Middle frontal gyrus (tissue), 1 donor: ENCODE measurements around the gene TRAF4.

Experiments used
- DNase-seq: peaks from one replicate; pipeline ENCODE4 v3.0.0-alpha.2; 2015; ENCODE audit warnings: low spot score; ENCODE audit errors: extremely low spot score

Gene TRAF4, protein sequence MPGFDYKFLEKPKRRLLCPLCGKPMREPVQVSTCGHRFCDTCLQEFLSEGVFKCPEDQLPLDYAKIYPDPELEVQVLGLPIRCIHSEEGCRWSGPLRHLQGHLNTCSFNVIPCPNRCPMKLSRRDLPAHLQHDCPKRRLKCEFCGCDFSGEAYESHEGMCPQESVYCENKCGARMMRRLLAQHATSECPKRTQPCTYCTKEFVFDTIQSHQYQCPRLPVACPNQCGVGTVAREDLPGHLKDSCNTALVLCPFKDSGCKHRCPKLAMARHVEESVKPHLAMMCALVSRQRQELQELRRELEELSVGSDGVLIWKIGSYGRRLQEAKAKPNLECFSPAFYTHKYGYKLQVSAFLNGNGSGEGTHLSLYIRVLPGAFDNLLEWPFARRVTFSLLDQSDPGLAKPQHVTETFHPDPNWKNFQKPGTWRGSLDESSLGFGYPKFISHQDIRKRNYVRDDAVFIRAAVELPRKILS

DNA sequence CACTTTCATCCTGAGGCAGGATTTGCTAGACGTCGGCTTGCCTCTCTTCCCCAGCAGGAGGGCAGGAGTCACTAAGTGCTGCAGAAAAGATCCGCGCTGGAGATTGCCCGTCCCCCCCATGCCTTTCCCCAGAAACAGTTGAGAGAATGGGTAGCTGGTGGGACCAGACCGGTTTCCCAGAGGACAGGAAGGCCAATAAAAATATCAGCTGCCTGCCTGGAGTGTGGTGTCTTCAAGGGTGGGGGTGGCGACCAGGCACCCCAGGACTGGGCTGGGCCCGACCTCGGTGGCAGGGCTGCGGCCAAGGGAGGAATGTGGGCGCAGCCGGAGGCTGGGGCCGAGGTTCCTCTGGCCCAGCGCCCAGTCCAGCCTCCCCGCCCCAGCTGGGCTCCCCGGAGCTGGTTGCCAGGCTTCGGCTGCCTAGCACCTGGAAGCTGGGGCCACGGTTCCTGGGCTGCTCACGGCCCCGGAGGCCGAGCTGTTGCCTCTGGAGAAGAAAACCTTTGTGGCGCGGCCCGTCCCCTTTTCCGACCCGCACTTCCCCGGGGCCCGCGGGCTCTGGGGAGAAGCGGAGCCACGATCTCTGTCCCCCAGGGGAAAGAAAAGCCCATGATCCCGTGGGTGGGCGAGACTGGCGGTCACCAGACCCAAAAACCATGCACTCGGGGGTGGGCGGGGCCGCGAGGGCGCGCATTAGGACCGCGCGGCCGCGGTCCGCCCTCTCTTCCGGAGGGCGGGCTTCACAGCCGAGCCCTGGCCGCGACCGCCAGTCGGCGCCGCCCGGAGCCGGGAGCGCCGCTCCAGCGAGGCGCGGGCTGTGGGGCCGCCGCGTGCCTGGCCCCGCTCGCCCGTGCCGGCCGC lies at the start of gene TRAF4:
TRAF4 (plus strand) TSS at position 769 of the 861 bp plus-strand sequence. CDS start 102 bp downstream, outside the sequence.
- peak; percentile 63 for DNase-seq

DNA sequence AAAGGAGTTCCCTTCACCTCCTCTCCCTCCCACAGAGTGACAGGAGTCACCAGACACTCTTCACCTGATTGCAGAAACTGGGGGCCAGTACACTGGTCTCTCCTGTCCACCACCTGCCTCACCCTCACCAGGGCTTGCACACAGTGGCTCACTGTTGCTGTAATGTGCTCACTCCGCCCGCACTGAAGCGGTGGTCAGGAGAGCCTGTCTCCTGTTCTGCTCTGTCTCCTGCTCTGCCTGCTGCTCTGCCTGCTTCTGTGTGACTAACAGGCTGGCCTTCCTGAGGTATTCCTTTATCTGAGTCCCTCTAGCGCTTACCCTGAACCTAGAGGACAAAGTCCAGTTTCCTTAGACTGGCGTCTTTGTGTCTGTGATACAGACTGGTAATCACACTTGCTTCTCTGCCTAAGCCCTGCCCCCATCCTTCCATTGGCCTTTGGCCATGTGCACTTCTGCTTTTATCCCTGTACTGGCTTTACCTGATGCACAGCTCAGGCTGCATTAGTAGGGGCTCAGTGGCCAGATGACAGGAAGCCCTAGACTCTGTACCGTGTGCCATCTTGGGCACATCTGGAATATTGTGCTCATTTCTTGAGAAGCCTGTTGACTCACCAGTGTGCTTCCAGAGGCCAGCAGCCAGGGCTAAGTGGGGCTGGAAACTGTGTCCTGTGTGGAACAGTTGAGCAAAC lies 45.4 kb upstream of the TRAF4 start:
- DNase-seq = no peak

DNA sequence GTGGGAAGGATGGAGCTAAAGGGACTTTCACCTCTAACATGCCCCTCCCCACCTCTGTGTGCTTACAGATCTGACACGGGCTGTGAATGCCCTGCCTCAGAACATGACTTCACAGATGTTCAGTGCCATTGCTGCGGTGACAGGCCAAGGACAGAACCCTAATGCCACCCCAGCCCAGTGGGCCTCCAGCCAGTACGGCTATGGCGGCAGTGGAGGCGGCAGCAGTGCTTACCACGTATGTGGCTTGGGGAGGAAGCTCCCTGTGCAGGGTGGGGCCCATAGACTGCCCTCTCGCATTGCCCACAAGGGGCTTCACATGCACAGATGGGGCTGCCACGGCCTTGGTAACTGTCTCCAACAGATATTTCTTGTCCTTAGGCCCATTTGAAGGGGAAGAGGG lies 43.5 kb upstream of the TRAF4 start:
- no peak for DNase-seq

GRCh38 chr17:28700830-28701492 lies 42.9 kb upstream of the TRAF4 start:
- DNase-seq = no peak

DNA sequence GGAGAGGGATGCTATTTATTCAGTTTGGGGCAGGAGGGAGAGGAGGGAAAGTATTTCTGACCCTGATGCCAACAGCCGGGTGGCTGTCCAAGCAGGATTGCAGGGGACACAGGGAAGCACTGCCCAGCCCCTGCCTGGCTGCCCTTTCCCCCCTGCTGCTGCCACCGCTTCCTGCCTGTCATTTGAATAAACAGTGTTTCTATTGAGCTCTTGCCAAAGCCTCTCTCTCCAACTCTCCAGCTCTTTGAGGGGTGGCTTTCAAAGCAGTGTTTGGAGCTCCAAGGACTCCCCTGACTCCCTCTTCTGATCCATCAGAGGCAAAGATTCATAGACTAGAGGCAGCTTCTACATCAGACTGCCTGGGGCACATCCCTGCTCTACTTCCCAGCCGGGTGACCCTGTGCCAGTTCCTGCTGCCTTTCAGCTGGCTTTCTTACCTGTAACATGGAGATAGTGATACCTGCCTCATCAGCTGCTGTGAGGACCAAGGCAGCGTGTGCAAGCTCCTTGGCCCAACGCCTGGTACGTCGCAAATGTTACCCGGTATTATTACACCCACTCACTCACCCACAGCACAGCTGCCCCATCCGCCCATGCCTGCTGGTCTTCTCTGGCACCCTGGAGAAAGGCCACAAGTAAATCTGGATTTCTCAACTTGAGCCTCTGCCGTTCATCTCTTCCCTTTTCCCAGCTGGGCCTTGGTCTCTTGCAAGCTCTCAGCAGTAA lies 41.6 kb upstream of the TRAF4 start:
- peak; percentile 50 for DNase-seq

DNA sequence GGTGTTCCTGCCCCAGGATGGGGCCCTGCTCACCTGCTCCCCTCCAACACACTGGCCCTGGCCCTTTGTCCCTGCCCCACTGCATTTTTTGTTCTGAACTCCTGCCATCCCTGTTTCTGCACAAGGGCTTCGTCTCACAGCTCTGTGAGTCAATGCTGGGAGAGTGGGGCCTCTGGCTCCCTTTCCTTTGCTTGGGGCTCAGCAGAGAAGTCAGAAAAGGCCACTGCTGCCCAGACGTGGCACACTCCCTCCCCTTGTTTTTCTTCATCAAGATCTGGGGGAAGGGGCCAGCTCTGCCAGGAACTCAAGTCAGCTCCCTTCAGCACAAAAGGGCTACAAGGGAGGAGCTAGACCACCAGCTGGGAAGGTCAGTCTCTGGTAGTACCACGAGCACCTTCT lies 41.1 kb upstream of the TRAF4 start:
- no peak for DNase-seq

GRCh38 chr17:28703552-28704218 lies 40.1 kb upstream of the TRAF4 start:
- no peak for DNase-seq

- DNase-seq = no peak
Observed at GRCh38 chr17:28704219-28704858, 39.5 kb upstream of the TRAF4 start.

GRCh38 chr17:28705074-28705659 lies 38.6 kb upstream of the TRAF4 start:
- no peak for DNase-seq

- no peak for DNase-seq
Observed at GRCh38 chr17:28705728-28706334, 38.0 kb upstream of the TRAF4 start.

- DNase-seq = no peak
Observed at GRCh38 chr17:28706471-28707338, 37.1 kb upstream of the TRAF4 start.

DNA sequence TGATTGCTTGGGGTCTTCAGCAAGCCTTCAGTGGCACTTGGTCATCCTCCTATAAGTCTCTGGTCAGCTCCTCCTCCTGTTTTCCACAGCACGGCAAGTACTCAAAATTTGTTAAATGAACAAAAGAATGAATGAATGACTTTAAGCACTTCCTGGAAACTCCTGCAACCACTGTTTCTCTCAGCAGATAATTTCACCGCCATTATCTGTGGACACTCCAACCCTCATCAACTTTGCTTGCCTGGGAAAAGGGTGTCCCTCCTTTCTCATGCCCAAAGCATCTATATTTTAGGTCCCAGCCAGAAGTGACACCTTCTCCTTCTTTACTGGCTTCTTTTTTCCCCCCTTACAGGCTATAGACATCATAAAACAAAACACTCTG lies 36.5 kb upstream of the TRAF4 start:
- DNase-seq = no peak

- peak; percentile 68 for DNase-seq
Observed at GRCh38 chr17:28710861-28711722, 32.7 kb upstream of the TRAF4 start.

DNA sequence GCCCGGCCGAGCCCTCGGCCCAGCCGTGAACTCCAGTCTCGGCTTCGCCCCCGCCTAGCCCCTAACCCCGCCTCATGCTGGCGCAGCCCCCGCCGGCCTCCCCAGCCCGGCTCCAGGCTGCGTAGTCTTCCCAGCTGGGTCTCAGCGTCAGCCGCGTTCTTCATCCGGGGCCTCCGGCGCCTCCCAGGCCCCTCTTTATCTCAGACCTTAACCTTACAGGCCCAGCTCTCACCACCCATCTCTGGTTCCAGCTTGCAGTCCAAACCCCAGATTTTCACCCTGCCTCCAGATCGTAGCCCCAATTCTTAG lies 32.1 kb upstream of the TRAF4 start, which contains the start of gene PROCA1:
PROCA1 (minus strand) TSS at position 166 of the 309 bp plus-strand sequence. CDS start 228 bp downstream, outside the sequence.
- DNase-seq = no peak

- no peak for DNase-seq
Observed at GRCh38 chr17:28712032-28712704, 31.6 kb upstream of the TRAF4 start.
